HepG2 (cell line): Measurements from ENCODE around the gene PTPRD. TPM values are rescaled to one million over a fixed set of nuclear protein-coding genes. Genes with fewer than 3 reads are reported as not detected.

Source experiments
- TEAD2 ChIP-seq: sonication (generic); formaldehyde crosslinking; IDR thresholded peaks from 2 replicates; pipeline ENCODE4 v1.9.0; 2021; ENCODE audit warnings: missing genetic modification reagents
- ZNF33B ChIP-seq: sonication (generic); formaldehyde crosslinking; IDR thresholded peaks from 2 replicates; pipeline ENCODE4 v1.5.1; 2020; ENCODE audit warnings: mild to moderate bottlenecking, missing genetic modification reagents
- ZNF451 ChIP-seq: sonication (generic); formaldehyde crosslinking; IDR thresholded peaks from 2 replicates; pipeline ENCODE4 v1.5.0; 2020; ENCODE audit warnings: mild to moderate bottlenecking, missing genetic modification reagents
- ZNF530 ChIP-seq: sonication (generic); formaldehyde crosslinking; IDR thresholded peaks from 2 replicates; pipeline ENCODE4 v1.5.0; 2020; ENCODE audit warnings: low read depth, mild to moderate bottlenecking, missing genetic modification reagents
- polyA plus RNA-seq, 8 experiments: library from polyadenylated mRNA; depleted of rRNA in 3 of 8; stranded (reverse) in 7 of 8; unstranded in 1 of 8; fragments of >200 nt; fragmentation: Illumina TruSeq in 4 of 8; extraction: Trizol in 4 of 8; gene quantifications; 2 replicates each; pipeline versions ENCODE4 v1.2.1 to v1.2.3, GENCODE V29; 2011 to 2016; ENCODE audit warnings: low read depth in 4 of 8, missing spikeins in 1 of 8, mixed read lengths in 1 of 8; ENCODE audit not compliant: insufficient read depth in 1 of 8
- total RNA-seq, 5 experiments: library from RNA; depleted of rRNA; stranded (reverse); fragments of >200 nt; fragmentation: Illumina TruSeq; extraction: Trizol; gene quantifications; 2 replicates each; pipeline ENCODE4 v1.2.3, GENCODE V29; 2016; ENCODE audit warnings: low read depth in 1 of 5
- TF ChIP-seq, protein P1 (sequence below): sonication (generic); formaldehyde crosslinking; IDR thresholded peaks from 2 replicates; pipeline ENCODE4 v1.4.0; 2020; ENCODE audit warnings: low read depth, missing genetic modification reagents
- TF ChIP-seq, protein P2 (sequence below): sonication (generic); formaldehyde crosslinking; IDR thresholded peaks from 2 replicates; pipeline ENCODE4 v1.5.0; 2020; ENCODE audit warnings: mild to moderate bottlenecking, missing genetic modification reagents, borderline replicate concordance
- TF ChIP-seq, protein P3 (sequence below): sonication (generic); formaldehyde crosslinking; IDR thresholded peaks from 2 replicates; pipeline ENCODE4 v1.4.0; 2020; ENCODE audit warnings: missing genetic modification reagents, borderline replicate concordance

The PTPRD gene
- total and polyA plus RNA-seq, 2 of the 13 experiments (the other 11 are each of a cell fraction or from before 2014, with no cell fraction given) = 0.05 TPM; not detected in 1

DNA sequence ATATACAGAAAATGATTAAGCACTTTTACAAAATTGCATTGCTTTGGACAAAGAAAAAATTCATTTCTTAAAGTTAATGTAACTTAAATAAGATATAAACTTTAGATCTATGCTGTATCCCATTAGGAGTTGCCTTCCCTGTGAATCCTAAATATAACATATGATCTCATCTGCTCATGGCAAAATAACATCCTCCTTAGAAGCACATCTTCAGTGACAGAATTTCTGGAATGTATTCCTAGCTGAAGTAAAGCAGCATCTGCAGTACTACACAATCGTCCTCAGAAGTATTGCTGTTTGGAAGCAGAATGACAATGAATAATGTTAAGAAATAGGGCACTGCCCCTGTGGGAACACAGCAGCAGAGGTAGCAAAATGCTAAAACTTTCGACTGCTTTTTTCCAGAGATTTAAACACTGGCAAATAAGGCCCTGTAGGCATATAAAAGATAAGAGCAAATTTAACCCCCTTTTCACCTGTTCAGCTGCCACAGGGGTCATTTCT is 571.0 kb downstream of the PTPRD start (continued):
- TF ChIP-seq, protein P1, sequence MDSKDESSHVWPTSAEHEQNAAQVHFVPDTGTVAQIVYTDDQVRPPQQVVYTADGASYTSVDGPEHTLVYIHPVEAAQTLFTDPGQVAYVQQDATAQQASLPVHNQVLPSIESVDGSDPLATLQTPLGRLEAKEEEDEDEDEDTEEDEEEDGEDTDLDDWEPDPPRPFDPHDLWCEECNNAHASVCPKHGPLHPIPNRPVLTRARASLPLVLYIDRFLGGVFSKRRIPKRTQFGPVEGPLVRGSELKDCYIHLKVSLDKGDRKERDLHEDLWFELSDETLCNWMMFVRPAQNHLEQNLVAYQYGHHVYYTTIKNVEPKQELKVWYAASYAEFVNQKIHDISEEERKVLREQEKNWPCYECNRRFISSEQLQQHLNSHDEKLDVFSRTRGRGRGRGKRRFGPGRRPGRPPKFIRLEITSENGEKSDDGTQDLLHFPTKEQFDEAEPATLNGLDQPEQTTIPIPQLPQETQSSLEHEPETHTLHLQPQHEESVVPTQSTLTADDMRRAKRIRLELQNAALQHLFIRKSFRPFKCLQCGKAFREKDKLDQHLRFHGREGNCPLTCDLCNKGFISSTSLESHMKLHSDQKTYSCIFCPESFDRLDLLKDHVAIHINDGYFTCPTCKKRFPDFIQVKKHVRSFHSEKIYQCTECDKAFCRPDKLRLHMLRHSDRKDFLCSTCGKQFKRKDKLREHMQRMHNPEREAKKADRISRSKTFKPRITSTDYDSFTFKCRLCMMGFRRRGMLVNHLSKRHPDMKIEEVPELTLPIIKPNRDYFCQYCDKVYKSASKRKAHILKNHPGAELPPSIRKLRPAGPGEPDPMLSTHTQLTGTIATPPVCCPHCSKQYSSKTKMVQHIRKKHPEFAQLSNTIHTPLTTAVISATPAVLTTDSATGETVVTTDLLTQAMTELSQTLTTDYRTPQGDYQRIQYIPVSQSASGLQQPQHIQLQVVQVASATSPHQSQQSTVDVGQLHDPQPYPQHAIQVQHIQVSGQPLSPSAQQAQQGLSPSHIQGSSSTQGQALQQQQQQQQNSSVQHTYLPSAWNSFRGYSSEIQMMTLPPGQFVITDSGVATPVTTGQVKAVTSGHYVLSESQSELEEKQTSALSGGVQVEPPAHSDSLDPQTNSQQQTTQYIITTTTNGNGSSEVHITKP = no peak
- no peak for TF ChIP-seq ZNF451 (CRISPR knock-in tag)
- no peak for TF ChIP-seq ZNF530 (CRISPR knock-in tag)
- no peak for TF ChIP-seq TEAD2 (CRISPR knock-in tag)
- no peak for TF ChIP-seq ZNF33B (CRISPR knock-in tag)
- TF ChIP-seq, protein P2, sequence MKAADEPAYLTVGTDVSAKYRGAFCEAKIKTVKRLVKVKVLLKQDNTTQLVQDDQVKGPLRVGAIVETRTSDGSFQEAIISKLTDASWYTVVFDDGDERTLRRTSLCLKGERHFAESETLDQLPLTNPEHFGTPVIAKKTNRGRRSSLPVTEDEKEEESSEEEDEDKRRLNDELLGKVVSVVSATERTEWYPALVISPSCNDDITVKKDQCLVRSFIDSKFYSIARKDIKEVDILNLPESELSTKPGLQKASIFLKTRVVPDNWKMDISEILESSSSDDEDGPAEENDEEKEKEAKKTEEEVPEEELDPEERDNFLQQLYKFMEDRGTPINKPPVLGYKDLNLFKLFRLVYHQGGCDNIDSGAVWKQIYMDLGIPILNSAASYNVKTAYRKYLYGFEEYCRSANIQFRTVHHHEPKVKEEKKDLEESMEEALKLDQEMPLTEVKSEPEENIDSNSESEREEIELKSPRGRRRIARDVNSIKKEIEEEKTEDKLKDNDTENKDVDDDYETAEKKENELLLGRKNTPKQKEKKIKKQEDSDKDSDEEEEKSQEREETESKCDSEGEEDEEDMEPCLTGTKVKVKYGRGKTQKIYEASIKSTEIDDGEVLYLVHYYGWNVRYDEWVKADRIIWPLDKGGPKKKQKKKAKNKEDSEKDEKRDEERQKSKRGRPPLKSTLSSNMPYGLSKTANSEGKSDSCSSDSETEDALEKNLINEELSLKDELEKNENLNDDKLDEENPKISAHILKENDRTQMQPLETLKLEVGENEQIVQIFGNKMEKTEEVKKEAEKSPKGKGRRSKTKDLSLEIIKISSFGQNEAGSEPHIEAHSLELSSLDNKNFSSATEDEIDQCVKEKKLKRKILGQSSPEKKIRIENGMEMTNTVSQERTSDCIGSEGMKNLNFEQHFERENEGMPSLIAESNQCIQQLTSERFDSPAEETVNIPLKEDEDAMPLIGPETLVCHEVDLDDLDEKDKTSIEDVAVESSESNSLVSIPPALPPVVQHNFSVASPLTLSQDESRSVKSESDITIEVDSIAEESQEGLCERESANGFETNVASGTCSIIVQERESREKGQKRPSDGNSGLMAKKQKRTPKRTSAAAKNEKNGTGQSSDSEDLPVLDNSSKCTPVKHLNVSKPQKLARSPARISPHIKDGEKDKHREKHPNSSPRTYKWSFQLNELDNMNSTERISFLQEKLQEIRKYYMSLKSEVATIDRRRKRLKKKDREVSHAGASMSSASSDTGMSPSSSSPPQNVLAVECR (CRISPR knock-in tag) = no peak
- TF ChIP-seq, protein P3, sequence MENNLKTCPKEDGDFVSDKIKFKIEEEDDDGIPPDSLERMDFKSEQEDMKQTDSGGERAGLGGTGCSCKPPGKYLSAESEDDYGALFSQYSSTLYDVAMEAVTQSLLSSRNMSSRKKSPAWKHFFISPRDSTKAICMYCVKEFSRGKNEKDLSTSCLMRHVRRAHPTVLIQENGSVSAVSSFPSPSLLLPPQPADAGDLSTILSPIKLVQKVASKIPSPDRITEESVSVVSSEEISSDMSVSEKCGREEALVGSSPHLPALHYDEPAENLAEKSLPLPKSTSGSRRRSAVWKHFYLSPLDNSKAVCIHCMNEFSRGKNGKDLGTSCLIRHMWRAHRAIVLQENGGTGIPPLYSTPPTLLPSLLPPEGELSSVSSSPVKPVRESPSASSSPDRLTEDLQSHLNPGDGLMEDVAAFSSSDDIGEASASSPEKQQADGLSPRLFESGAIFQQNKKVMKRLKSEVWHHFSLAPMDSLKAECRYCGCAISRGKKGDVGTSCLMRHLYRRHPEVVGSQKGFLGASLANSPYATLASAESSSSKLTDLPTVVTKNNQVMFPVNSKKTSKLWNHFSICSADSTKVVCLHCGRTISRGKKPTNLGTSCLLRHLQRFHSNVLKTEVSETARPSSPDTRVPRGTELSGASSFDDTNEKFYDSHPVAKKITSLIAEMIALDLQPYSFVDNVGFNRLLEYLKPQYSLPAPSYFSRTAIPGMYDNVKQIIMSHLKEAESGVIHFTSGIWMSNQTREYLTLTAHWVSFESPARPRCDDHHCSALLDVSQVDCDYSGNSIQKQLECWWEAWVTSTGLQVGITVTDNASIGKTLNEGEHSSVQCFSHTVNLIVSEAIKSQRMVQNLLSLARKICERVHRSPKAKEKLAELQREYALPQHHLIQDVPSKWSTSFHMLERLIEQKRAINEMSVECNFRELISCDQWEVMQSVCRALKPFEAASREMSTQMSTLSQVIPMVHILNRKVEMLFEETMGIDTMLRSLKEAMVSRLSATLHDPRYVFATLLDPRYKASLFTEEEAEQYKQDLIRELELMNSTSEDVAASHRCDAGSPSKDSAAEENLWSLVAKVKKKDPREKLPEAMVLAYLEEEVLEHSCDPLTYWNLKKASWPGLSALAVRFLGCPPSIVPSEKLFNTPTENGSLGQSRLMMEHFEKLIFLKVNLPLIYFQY (CRISPR knock-in tag) = no peak
